Upper lobe of left lung (tissue), 4 donors: ENCODE data around the gene HNRNPU.

Experiments used
- EP300 ChIP-seq, 4 donors: sonication (generic); formaldehyde crosslinking; IDR thresholded peaks; one replicate each; pipeline ENCODE4 v1.5.1; 2017; ENCODE audit warnings: antibody characterized with exemption in 4 of 4, control low read depth in 2 of 4
- TF ChIP-seq, protein P1 (sequence below), 6 experiments: fragments of 450-650 bp in 4 of 6; fragments of 200-600 bp in 2 of 6; sonication (generic) in 2 of 6; IDR thresholded peaks; one replicate each; pipeline ENCODE4 v1.5.1; 2016 to 2019; ENCODE audit warnings: antibody characterized with exemption in 6 of 6

DNA sequence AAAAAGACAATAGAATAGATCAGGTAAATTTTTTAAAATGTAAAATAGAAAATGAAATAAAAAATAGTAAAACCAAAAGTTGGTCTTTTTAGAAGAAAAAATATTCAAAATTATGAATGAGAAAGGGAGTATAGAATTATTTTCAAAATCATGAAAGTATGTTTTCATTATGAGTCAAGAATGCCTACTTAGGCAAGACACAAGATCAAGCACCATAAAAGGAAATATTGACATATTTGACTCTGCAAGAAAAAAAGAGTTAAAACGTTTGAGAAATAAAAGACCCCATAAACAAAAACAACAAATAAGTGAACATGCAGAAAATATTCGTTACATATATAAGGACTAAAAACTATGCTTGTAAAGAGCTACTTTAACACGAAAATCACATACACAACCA, 33.7 kb downstream of the HNRNPU start:
- TF ChIP-seq, protein P1, sequence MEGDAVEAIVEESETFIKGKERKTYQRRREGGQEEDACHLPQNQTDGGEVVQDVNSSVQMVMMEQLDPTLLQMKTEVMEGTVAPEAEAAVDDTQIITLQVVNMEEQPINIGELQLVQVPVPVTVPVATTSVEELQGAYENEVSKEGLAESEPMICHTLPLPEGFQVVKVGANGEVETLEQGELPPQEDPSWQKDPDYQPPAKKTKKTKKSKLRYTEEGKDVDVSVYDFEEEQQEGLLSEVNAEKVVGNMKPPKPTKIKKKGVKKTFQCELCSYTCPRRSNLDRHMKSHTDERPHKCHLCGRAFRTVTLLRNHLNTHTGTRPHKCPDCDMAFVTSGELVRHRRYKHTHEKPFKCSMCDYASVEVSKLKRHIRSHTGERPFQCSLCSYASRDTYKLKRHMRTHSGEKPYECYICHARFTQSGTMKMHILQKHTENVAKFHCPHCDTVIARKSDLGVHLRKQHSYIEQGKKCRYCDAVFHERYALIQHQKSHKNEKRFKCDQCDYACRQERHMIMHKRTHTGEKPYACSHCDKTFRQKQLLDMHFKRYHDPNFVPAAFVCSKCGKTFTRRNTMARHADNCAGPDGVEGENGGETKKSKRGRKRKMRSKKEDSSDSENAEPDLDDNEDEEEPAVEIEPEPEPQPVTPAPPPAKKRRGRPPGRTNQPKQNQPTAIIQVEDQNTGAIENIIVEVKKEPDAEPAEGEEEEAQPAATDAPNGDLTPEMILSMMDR (IDR thresholded peaks at IDR 0.05): no peak
- no peak for TF ChIP-seq EP300 (IDR thresholded peaks at IDR 0.05)
